Head of caudate nucleus (tissue), 42 donors: ENCODE measurements around the gene SKI.

Experiments used
- DNase-seq, 42 donors: peaks; one replicate each; pipeline versions ENCODE4 v3.0.0 to v3.0.0-alpha.2; 2020 to 2021; ENCODE audit warnings: mixed read lengths in 7 of 42
- intact Hi-C: fragments of 100-400 bp; cut with DNase I; formaldehyde crosslinking; loops from one replicate; pipeline ENCODE4 v1.15.0; 2022

SKI gene

GRCh38 chr1:2304921-2305681 is 77.0 kb downstream of the SKI start:
- intact Hi-C loops = loop anchor here (5.0 kb wide), 1 partner anchor 73 kb away; no protein-coding TSS in a partner anchor
- DNase-seq = peak; percentile 38 to 94 (median 78)

GRCh38 chr1:2306151-2306978 is 78.2 kb downstream of the SKI start:
- peak in 19 of 42 donors; percentile 41 to 77 (median 61) for DNase-seq
- intact Hi-C loops = no loop called here

- intact Hi-C loops = no loop called here
- no peak for DNase-seq
Observed at GRCh38 chr1:2307064-2307605, 79.0 kb downstream of the SKI start.

GRCh38 chr1:2307972-2308371 is 79.9 kb downstream of the SKI start:
- no peak for DNase-seq
- intact Hi-C loops = no loop called here

- no peak for DNase-seq
- intact Hi-C loops = no loop called here
Observed at GRCh38 chr1:2308844-2309243, 80.7 kb downstream of the SKI start.

GRCh38 chr1:2310332-2311183 is 82.4 kb downstream of the SKI start:
- intact Hi-C loops = no loop called here

GRCh38 chr1:2311184-2312032 is 83.3 kb downstream of the SKI start:
- DNase-seq = peak in 10 of 42 donors; percentile 46 to 66 (median 55)

More at GRCh38 chr1:2310332-2311183, 82.4 kb downstream of the SKI start:
- DNase-seq = peak in 3 of 42 donors; percentile 47 to 65 (median 62)

GRCh38 chr1:2312160-2312514 is 84.0 kb downstream of the SKI start:
- intact Hi-C loops = no loop called here
- DNase-seq = no peak

More at GRCh38 chr1:2311184-2312032, 83.3 kb downstream of the SKI start:
- intact Hi-C loops = no loop called here

GRCh38 chr1:2312515-2313301 is 84.6 kb downstream of the SKI start:
- intact Hi-C loops = no loop called here

GRCh38 chr1:2313651-2314261 is 85.6 kb downstream of the SKI start:
- intact Hi-C loops = no loop called here

More at GRCh38 chr1:2312515-2313301, 84.6 kb downstream of the SKI start:
- peak in 1 of 42 donors; percentile 44 for DNase-seq

GRCh38 chr1:2314273-2314802 is 86.2 kb downstream of the SKI start:
- intact Hi-C loops = no loop called here
- no peak for DNase-seq

More at GRCh38 chr1:2313651-2314261, 85.6 kb downstream of the SKI start:
- no peak for DNase-seq

- peak in 6 of 42 donors; percentile 31 to 68 (median 63) for DNase-seq
- intact Hi-C loops = loop anchor here (5.0 kb wide), 1 partner anchor 83 kb away; no protein-coding TSS in a partner anchor
Observed at GRCh38 chr1:2314803-2315673, 86.9 kb downstream of the SKI start.

- intact Hi-C loops = loop anchor here (5.0 kb wide), 1 partner anchor 84 kb away; no protein-coding TSS in a partner anchor
- DNase-seq = no peak
Observed at GRCh38 chr1:2315674-2316450, 87.7 kb downstream of the SKI start.

GRCh38 chr1:2316451-2316961 is 88.4 kb downstream of the SKI start:
- intact Hi-C loops = loop anchor here (5.0 kb wide), 1 partner anchor 84 kb away; no protein-coding TSS in a partner anchor
- no peak for DNase-seq
